SK-N-MC (cell line): Measurements from ENCODE around the gene OR51B6.

Source experiments
- EZH2 ChIP-seq: fragments of 200-600 bp; sonication (generic); IDR thresholded peaks from one replicate; pipeline ENCODE4 v1.6.1; 2017; ENCODE audit warnings: antibody characterized with exemption
- FOXP2 ChIP-seq: optimal IDR thresholded peaks from 2 replicates; pipeline ENCODE3; 2011; ENCODE audit warnings: mild to moderate bottlenecking, moderate library complexity; ENCODE audit not compliant: insufficient read depth; ENCODE audit errors: extremely low read length, control extremely low read depth
- POLR2AphosphoS5 ChIP-seq: IDR thresholded peaks from 2 replicates; pipeline ENCODE4 v1.6.1; 2012; ENCODE audit warnings: mild to moderate bottlenecking, low read depth, low read length, borderline replicate concordance

DNA sequence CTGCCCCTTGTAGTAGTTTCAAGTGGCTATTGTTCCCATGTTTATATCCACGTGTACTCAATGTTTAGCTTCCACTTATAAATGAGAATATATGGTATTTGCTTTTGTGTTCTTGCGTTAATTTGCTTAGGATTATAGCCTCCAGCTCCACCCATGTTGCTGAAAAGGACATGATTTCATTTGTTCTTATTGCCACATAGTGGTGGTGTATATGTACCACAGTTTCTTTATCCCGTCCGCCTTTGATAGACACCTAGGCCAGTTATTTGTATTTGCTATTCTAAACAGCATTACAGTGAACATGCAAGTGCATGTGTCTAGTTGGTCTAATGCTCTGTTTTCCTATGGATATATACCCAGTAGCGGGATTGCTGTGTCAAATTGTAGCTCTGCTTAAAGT is 34.0 kb upstream of the OR51B6 start:
- TF ChIP-seq POLR2AphosphoS5: no peak
- TF ChIP-seq EZH2: no peak
- no peak for TF ChIP-seq FOXP2
